ENCODE results near the gene RALGPS2.

Gene RALGPS2

GRCh38 chr1:178910023-178910422, 185.0 kb downstream of the RALGPS2 start:
- Histone ChIP-seq H3K27ac (ENCODE audit: low read depth, low read length) (no peak overlapping the region), H3F3A (ENCODE audit: insufficient read depth) (no peaks in the 10 kb centered on the region), H3K36me3 (ENCODE audit: low read length) (peaks cover 45% of the 10 kb centered on the region), H3K4me2 (ENCODE audit: low read depth, low read length, poor library complexity, severe bottlenecking) (no peak overlapping the region), H3K4me3 (ENCODE audit: insufficient read depth, low read length, poor library complexity, severe bottlenecking) (no peak overlapping the region), H4K20me1 (ENCODE audit: low read depth, low read length) (no peaks in the 10 kb centered on the region), H2AFZ (ENCODE audit: low read depth, low read length, severe bottlenecking) (no peak overlapping the region), H3K9ac (ENCODE audit: low read length) (no peak overlapping the region), H3K79me2 (ENCODE audit: insufficient read depth, low read length) (no peaks in the 10 kb centered on the region), H3K27me3 (ENCODE audit: low read length) (no peaks in the 10 kb centered on the region), H3K9me2 (replicated peaks; ENCODE audit: insufficient read depth, low read length) (no peaks in the 10 kb centered on the region), H3K9me3 (ENCODE audit: insufficient read depth, low read length) (no peaks in the 10 kb centered on the region)
- TF ChIP-seq CTCF (IDR thresholded peaks at IDR 0.05; ENCODE audit: insufficient read depth, low read length, poor library complexity, severe bottlenecking) (no peak), EZH2phosphoT487 (conservative IDR thresholded peaks at IDR 0.05; ENCODE audit: low read length) (no peak)

- Histone ChIP-seq H3K79me2 (ENCODE audit: insufficient read depth, low read length) (no peaks in the 10 kb centered on the region), H3K36me3 (ENCODE audit: low read length) (peaks cover 44% of the 10 kb centered on the region), H3K9me2 (replicated peaks; ENCODE audit: insufficient read depth, low read length) (no peaks in the 10 kb centered on the region), H3F3A (ENCODE audit: insufficient read depth) (no peaks in the 10 kb centered on the region), H3K27ac (ENCODE audit: low read depth, low read length) (no peak overlapping the region), H3K9me3 (ENCODE audit: insufficient read depth, low read length) (no peaks in the 10 kb centered on the region), H2AFZ (ENCODE audit: low read depth, low read length, severe bottlenecking) (no peak overlapping the region), H3K9ac (ENCODE audit: low read length) (no peak overlapping the region), H3K4me2 (ENCODE audit: low read depth, low read length, poor library complexity, severe bottlenecking) (no peak overlapping the region), H3K27me3 (ENCODE audit: low read length) (no peaks in the 10 kb centered on the region), H3K4me3 (ENCODE audit: insufficient read depth, low read length, poor library complexity, severe bottlenecking) (no peak overlapping the region), H4K20me1 (ENCODE audit: low read depth, low read length) (no peaks in the 10 kb centered on the region)
- TF ChIP-seq EZH2phosphoT487 (conservative IDR thresholded peaks at IDR 0.05; ENCODE audit: low read length) (no peak), CTCF (IDR thresholded peaks at IDR 0.05; ENCODE audit: insufficient read depth, low read length, poor library complexity, severe bottlenecking) (no peak)
Measured at GRCh38 chr1:178912597-178912996, 187.6 kb downstream of the RALGPS2 start.

- TF ChIP-seq EZH2phosphoT487 (conservative IDR thresholded peaks at IDR 0.05; ENCODE audit: low read length) (no peak), CTCF (IDR thresholded peaks at IDR 0.05; ENCODE audit: insufficient read depth, low read length, poor library complexity, severe bottlenecking) (no peak)
- H3K27me3 ChIP-seq (ENCODE audit: low read length): no peaks in the 10 kb centered on the region
- H3K9me3 ChIP-seq (ENCODE audit: insufficient read depth, low read length): no peaks in the 10 kb centered on the region
- no peaks in the 10 kb centered on the region for H3K9me2 ChIP-seq (replicated peaks; ENCODE audit: insufficient read depth, low read length)
- no peak overlapping the region for H2AFZ ChIP-seq (ENCODE audit: low read depth, low read length, severe bottlenecking)
- H3F3A ChIP-seq (ENCODE audit: insufficient read depth): no peaks in the 10 kb centered on the region; the same call in 1 of the 2 replicates
- no peaks in the 10 kb centered on the region for H3K79me2 ChIP-seq (ENCODE audit: insufficient read depth, low read length)
- peaks cover 60% of the 10 kb centered on the region for H3K36me3 ChIP-seq (ENCODE audit: low read length)
- H3K27ac ChIP-seq (ENCODE audit: low read depth, low read length): no peak overlapping the region
- no peak overlapping the region for H3K4me2 ChIP-seq (ENCODE audit: low read depth, low read length, poor library complexity, severe bottlenecking)
- H3K9ac ChIP-seq (ENCODE audit: low read length): no peak overlapping the region
- no peaks in the 10 kb centered on the region for H4K20me1 ChIP-seq (ENCODE audit: low read depth, low read length)
- H3K4me3 ChIP-seq (ENCODE audit: insufficient read depth, low read length, poor library complexity, severe bottlenecking): no peak overlapping the region
Measured at GRCh38 chr1:178916448-178917174, 191.6 kb downstream of the RALGPS2 start.

Data from SU-DHL-6 (cell line).